ACC112 (cell line): ENCODE measurements around the gene SP110.

Experiments
- H2AFZ ChIP-seq: fragments of 200-600 bp; sonication (generic); one replicate; pipeline ENCODE4 v1.6.0; 2017; ENCODE audit warnings: antibody characterized with exemption, low read length; ENCODE audit not compliant: unreplicated experiment
- H3K27ac ChIP-seq: fragments of 200-600 bp; sonication (generic); 2 replicates; pipeline ENCODE4 v1.5.1; 2014; ENCODE audit warnings: low read depth, mild to moderate bottlenecking, antibody characterized with exemption, low read length, moderate library complexity
- H3K27me3 ChIP-seq: fragments of 200-600 bp; sonication (generic); 2 replicates; pipeline ENCODE4 v1.6.1; 2014; ENCODE audit warnings: mild to moderate bottlenecking, antibody characterized with exemption, low read length, moderate library complexity, mixed read lengths; ENCODE audit not compliant: insufficient read depth
- H3K36me3 ChIP-seq: fragments of 200-600 bp; sonication (generic); 2 replicates; pipeline ENCODE4 v1.6.1; 2016; ENCODE audit warnings: mild to moderate bottlenecking, antibody characterized with exemption, low read length, moderate library complexity, mixed read lengths; ENCODE audit not compliant: insufficient read depth
- H3K4me1 ChIP-seq: fragments of 200-600 bp; sonication (generic); one replicate; pipeline ENCODE4 v1.6.1; 2016; ENCODE audit warnings: low read length, mixed read lengths; ENCODE audit not compliant: insufficient read depth, unreplicated experiment, control insufficient read depth
- H3K4me3 ChIP-seq: fragments of 200-600 bp; sonication (generic); 2 replicates; pipeline ENCODE4 v1.5.1; 2014; ENCODE audit warnings: mild to moderate bottlenecking, low read depth, low read length
- H3K79me2 ChIP-seq: fragments of 200-600 bp; sonication (generic); one replicate; pipeline ENCODE4 v1.6.0; 2016; ENCODE audit warnings: low read length; ENCODE audit not compliant: control insufficient read depth, unreplicated experiment, insufficient read depth

Gene SP110

GRCh38 chr2:230203110-230203676, 16.6 kb downstream of the SP110 start:
- H3K36me3 ChIP-seq, result peaks cover 88% of the 10 kb centered on the region
- H3K79me2 ChIP-seq, result no peaks in the 10 kb centered on the region
- H3K27ac ChIP-seq, result no peak overlapping the region
- H3K4me1 ChIP-seq, result no peaks in the 10 kb centered on the region
- H3K27me3 ChIP-seq, result no peaks in the 10 kb centered on the region
- H2AFZ ChIP-seq, result no peak overlapping the region
- no peak overlapping the region for H3K4me3 ChIP-seq

- Histone ChIP-seq H3K27me3 (no peaks in the 10 kb centered on the region), H3K27ac (no peak overlapping the region), H3K36me3 (peaks cover 88% of the 10 kb centered on the region), H3K4me3 (no peak overlapping the region), H3K4me1 (no peaks in the 10 kb centered on the region), H2AFZ (no peak overlapping the region), H3K79me2 (no peaks in the 10 kb centered on the region)
These were observed 17.2 kb downstream of the SP110 start for GRCh38 chr2:230202430-230203109.

GRCh38 chr2:230184727-230185578, 34.8 kb downstream of the SP110 start:
- H3K4me1 ChIP-seq, result no peaks in the 10 kb centered on the region
- no peaks in the 10 kb centered on the region for H3K27me3 ChIP-seq
- H3K36me3 ChIP-seq, result peaks cover 14% of the 10 kb centered on the region
- no peak overlapping the region for H3K27ac ChIP-seq
- H2AFZ ChIP-seq, result no peak overlapping the region
- H3K79me2 ChIP-seq, result no peaks in the 10 kb centered on the region
- no peak overlapping the region for H3K4me3 ChIP-seq

GRCh38 chr2:230181195-230181594, 38.6 kb downstream of the SP110 start:
- Histone ChIP-seq H3K4me3 (no peak overlapping the region), H3K27me3 (no peaks in the 10 kb centered on the region), H3K4me1 (no peaks in the 10 kb centered on the region), H3K27ac (no peak overlapping the region), H2AFZ (no peak overlapping the region), H3K36me3 (peaks cover 32% of the 10 kb centered on the region), H3K79me2 (no peaks in the 10 kb centered on the region)

GRCh38 chr2:230179907-230180306, 39.9 kb downstream of the SP110 start:
- Histone ChIP-seq H3K27me3 (no peaks in the 10 kb centered on the region), H2AFZ (no peak overlapping the region), H3K4me3 (no peak overlapping the region), H3K4me1 (no peaks in the 10 kb centered on the region), H3K79me2 (no peaks in the 10 kb centered on the region), H3K36me3 (peaks cover 32% of the 10 kb centered on the region), H3K27ac (no peak overlapping the region)

- H2AFZ ChIP-seq, result no peak overlapping the region
- H3K27me3 ChIP-seq, result no peaks in the 10 kb centered on the region
- H3K27ac ChIP-seq, result no peak overlapping the region
- H3K4me3 ChIP-seq, result no peak overlapping the region
- H3K36me3 ChIP-seq, result peaks cover 24% of the 10 kb centered on the region
- no peaks in the 10 kb centered on the region for H3K4me1 ChIP-seq
- no peaks in the 10 kb centered on the region for H3K79me2 ChIP-seq
These were observed 41.0 kb downstream of the SP110 start for GRCh38 chr2:230178546-230179485.

- Histone ChIP-seq H3K4me1 (no peaks in the 10 kb centered on the region), H3K4me3 (no peak overlapping the region), H3K36me3 (peaks cover 18% of the 10 kb centered on the region; the same call in 1 of the 2 replicates), H3K27ac (no peak overlapping the region), H2AFZ (no peak overlapping the region), H3K79me2 (no peaks in the 10 kb centered on the region), H3K27me3 (no peaks in the 10 kb centered on the region)
These were observed 42.8 kb downstream of the SP110 start for GRCh38 chr2:230176996-230177395.

GRCh38 chr2:230174466-230174865, 45.3 kb downstream of the SP110 start:
- Histone ChIP-seq H3K27me3 (no peaks in the 10 kb centered on the region), H3K36me3 (peaks cover 14% of the 10 kb centered on the region; the same call in 1 of the 2 replicates), H3K79me2 (no peaks in the 10 kb centered on the region), H3K27ac (no peak overlapping the region), H2AFZ (no peak overlapping the region), H3K4me1 (no peaks in the 10 kb centered on the region), H3K4me3 (no peak overlapping the region)

- Histone ChIP-seq H3K27ac (no peak overlapping the region), H3K36me3 (peaks cover 13% of the 10 kb centered on the region; the same call in 1 of the 2 replicates), H3K27me3 (no peaks in the 10 kb centered on the region), H3K4me3 (no peak overlapping the region), H2AFZ (no peak overlapping the region), H3K4me1 (no peaks in the 10 kb centered on the region), H3K79me2 (no peaks in the 10 kb centered on the region)
These were observed 46.9 kb downstream of the SP110 start for GRCh38 chr2:230172852-230173251.

- no peaks in the 10 kb centered on the region for H3K4me1 ChIP-seq
- H3K27me3 ChIP-seq, result no peaks in the 10 kb centered on the region
- no peak overlapping the region for H3K27ac ChIP-seq
- H3K4me3 ChIP-seq, result no peak overlapping the region
- H3K79me2 ChIP-seq, result no peaks in the 10 kb centered on the region
- H3K36me3 ChIP-seq, result peaks cover 12% of the 10 kb centered on the region; the same call in 1 of the 2 replicates
- no peak overlapping the region for H2AFZ ChIP-seq
These were observed 47.6 kb downstream of the SP110 start for GRCh38 chr2:230172156-230172555.
